ENCODE results near the gene MCC.

MCC gene

DNA sequence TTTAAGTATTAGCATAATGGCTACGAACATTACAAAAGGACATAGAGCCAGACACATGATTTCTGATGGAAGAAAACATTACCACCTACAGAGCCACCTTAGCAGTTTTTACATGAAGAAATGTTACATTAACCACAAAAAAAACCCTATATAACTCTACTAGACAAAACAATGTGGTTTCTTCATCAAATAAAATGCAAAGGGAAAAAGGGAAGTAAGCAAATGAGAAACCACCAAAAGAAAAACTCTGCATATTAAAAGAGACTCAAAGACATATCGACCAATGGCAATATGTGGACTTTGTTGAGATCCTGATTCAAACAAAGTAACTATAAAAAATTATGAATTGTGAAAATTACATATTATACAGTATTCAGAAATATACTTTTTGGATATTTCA, 186.1 kb downstream of the MCC start:
- DNase-seq = no peak

DNA sequence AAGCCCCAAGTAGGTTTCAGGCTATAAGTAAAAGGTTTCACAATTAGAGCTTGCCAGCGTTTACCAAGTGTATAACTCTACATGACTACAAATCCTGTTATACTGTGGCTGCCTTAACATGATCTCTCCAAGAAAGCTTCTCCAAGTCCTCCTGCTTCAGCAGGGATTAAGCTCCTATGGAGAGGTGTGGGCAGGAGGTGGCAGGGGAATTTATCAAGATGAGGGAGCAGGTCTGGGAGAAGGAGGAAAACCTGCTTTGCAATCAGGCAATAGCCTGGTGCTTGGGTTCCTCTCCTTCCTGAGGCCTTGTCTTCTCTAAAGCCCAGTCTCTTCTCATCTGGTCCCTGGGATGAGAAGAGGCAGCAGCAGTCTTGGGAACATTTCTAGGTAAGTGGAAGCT, 188.7 kb downstream of the MCC start:
- DNase-seq = no peak

DNA sequence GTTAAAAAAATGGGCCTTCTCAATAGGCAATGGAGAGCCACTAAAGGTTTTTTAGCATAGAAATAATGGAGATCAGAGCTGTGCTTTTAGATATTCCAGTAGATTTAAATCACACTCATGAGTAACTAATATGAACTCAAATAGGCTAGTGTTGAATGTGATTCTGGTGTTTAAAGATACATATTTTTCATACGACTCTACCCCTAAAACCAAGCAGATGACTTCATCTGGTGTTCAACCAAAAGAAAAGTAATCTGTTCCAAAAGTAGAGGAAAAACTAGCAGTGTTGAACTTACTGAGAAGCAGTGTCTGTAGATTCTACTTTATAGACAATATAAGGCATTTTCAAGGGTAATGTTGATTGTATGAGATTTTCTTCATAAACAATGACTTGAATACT, 191.6 kb downstream of the MCC start:
- no peak for DNase-seq

DNA sequence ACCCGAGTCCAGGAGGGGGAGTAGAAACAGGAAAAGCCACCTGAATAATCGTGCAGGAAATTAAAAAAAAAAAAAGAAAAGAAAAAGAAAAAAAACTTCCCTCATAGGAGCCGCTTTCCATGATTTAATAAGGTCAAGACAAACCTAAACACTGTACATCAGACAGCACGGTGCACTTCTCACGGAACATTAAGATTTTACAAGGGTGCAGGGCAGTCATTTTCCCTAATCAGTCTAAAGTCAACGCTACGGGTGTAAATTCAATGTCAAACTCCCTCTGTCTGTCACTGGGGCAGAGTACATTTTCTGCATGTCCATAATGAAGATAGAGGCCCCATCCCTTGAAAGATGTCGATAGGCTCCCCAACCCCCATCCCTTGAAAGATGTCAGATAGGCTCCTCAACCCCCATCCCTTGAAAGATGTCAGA, 193.1 kb downstream of the MCC start:
- no peak for DNase-seq

DNA sequence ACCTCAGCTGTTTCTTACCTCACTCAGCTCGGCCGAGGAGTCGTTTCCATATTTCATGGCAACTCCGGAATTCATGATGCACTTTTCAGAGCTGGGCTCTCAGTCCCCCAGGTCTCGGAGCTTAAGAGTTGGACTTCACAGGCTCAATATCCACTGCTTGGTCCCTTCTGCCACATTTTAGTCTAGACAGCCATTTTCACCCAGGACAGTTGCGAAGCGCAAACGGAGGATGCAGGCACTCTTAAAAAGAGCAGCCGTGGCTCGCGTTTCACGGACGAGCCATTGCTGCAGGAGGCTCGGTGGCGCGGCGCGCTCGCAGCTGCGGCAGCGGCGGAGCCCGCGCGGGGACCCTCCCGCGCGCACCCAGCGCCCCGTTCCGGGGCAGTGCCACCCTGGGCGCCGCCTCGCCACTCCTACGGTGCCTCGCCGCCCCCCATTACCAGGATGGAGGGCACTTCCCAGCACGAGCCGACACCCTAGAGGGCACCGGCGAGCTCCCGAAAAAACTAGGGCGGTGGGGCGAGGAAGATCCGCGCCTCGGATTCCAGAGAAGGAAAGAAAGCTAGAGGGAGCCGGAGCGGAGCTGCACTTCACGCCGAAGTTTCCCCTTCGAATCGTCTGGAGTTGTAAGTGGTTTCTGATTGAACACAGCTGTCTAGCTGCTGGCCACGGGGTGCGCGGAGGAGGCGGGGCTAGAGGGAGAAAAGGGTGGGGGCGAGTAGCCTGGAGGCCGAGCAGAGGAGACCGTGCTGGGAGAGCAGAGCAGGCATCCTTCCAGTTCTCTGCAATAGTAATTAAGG, 193.7 kb downstream of the MCC start:
- peak; percentile 77 for DNase-seq

DNA sequence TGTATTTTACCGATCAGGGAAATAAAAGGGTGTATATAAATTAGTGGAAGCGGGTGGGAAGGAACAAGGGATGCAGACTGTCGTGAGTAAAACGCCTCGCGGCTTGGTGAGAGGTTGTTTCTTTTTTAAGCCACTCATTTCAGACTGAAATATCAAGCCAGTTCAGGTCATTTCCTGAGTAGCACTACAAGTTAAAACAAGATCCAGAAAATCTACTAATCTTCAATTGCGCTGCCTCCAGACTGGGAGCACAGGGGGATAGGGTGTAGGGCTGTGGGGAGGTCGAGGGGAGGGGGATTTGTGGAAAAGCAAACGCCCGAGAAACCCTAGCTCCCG, 194.3 kb downstream of the MCC start:
- DNase-seq = no peak

DNA sequence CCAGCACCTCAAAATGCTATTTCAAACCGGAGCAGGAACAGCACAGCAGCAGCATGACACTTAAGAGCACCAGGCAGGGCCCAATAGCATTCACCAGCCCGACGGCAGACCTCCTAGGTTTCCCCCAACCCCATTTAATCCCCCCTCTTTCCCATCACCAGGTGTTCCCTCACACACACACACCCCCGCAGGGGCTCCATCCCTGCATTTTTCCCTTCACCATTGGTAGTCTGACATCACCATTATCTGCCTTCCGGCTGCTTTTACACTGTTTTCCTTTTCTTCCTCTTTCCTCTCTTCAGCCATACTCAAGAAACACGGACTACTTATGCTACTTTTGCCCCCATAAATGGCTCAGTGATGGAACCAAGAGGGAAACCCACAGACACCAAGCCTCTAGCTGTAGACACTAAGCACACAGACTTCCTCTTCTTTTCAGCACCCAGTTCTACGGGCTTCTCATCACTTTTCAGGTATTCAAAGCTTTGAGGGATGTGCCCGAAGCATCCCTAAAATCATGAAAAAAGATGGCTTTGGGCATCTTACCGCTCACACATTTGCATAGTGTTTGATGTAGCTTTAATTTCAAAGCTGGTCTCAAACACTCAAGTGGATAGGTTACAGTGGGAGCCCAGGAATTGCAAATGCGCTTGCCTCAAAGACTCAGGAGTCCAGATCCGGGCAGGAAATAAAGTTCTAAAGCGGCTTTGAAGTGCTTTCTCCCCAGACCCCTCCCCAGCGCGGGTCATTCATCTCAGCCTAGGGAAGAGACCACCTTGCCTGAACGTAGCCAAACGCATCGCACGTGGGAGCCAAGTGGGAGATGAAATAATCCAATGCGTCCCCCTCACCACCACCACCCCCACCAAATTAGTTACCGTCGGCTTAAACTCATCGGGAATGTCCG, 194.9 kb downstream of the MCC start:
- no peak for DNase-seq

DNA sequence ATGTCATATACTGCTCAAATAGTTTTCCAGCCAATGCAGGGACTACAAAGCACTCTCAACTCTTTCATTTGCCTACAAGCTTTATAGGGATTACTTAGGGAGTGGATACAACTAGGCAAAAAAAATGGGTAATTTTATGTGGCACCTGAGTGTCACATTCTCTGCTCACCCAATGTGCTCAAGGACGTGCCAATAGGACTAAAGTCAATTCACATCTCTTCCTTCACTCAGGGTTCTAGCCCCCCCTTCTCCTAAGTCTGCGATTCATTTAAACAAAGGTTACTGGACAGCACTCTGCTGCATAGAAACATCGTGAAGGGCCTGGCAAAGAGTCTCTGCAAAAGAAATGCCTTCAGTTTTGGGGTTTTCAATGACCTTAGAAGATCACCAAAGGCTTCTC, 195.8 kb downstream of the MCC start:
- no peak for DNase-seq

DNA sequence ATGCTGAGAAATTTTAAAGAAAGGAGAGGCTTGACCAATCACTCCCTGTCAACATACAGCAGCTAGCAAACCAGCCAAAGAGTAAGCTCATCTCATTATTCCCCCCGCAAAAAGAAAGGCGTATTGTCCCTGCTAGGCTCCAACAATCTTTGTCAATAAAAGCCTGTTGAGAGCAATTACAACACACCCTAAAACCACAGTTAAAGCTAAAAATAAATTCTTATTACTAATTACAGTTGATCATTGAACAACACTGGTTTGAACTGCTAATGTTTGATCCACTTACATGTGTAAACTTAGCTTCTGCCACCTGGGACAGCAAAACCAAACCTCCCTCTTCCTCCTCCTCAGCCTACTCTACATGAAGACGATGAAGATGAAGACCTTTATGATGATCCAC, 204.7 kb downstream of the MCC start:
- no peak for DNase-seq

DNA sequence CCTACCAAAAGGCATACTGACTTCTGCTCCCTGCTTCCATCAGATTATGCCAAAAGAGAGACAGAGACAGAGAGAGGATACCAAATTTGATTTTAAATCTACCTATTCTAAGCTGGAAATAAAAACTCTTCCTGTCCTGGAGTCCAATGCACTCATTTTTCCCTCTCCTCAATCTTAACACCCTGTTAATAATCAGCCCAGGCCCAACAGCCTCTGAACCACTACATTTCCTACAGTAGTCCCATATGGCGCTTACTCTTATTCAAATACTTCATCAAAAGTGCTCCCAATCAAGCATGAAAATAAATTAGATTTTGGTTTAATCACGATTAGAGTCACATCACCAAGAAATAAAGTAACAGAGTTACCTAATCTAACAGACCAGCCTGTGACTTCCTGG, 205.8 kb downstream of the MCC start:
- DNase-seq = no peak

DNA sequence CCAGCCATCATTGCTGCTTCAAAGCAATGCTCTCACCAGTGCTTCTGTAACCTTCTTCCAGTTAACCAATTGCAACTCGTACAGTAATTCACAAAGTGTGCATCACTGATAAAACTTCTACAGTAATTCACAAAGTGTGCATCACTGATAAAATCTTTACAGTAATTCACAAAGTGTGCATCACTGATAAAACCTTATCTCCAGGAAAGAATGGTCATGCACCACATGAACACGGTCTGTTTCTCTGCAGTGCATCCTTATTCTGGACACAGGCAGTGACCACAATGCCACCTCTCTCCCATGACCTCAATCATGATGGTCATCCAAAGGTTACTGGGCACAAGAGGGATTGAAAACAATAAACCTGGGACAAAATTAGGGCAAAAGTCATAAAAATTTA, 207.1 kb downstream of the MCC start:
- no peak for DNase-seq

DNA sequence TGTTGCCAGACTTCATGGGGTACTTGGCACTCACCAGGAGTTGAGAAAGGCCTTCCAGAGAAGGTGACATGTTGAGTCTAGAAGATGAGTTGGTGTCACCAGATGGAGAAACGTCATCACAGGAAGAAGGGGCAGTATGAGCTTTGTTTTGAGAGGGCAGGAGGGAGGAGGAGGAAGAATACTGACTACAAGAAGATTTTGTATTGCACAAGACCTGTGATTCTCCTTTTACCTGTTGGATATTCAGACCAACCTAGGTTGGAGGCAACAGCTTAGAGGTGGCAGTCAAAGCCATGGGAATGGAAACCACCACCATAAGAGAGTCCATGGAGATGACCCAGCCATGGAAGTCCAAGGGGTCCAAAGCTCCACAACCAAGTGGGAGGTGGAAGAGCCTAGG, 207.7 kb downstream of the MCC start:
- DNase-seq = no peak

DNA sequence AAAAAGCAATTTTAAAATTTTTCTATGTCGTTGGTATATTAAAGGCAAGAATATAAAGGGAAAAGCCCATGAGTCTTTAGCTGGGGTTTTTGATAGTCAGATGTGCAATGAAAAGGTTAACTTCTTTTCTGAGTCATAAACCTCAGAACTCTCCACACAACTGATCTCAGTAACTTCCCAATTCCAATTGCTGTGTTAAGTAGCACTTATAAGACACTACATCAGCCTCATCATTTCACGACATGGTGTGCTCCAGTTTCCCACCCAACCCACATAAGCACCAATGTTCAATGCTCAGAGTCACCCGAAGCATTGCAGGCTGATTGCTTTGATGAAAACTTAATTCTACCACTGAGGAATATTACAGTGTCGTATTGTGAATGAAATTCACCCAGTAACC, 209.3 kb downstream of the MCC start:
- DNase-seq = no peak

DNA sequence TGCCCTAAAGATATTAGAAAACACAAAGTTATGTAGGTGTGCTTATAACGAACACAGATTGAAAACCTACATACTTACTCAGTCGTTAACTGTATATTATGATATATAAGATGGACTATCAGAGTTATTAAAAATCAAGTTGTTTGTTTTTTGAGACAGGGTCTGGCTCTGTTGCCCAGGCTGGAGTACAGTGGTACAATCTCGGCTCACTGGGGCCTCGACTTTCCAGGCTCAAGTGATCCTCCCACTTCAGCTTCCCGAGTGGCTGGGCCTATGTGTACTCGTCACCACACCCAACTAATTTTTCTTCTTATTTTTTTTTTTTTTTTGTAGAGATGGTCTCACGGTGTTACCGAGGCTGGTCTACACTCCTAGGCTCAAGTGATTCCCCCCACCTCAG, 211.8 kb downstream of the MCC start:
- no peak for DNase-seq

DNA sequence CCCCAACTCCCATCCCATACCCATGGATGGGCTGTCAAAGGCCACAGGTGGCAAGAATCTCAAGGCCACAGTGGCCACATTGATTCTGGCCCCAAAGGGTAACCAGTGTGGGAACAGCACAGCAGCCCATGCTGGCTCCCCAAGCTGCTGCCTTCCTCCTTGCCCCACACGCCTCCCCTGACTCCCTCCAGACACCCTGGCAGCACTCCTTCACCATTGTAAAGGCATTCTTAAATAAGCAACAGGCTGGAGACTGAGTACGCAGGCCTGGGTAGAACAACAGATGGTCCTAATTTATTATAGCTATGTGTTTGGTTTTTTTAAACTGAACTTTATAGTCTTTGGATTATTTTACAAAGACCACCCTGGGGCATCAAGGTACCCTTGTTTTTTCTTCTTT, 212.3 kb downstream of the MCC start:
- no peak for DNase-seq

DNA sequence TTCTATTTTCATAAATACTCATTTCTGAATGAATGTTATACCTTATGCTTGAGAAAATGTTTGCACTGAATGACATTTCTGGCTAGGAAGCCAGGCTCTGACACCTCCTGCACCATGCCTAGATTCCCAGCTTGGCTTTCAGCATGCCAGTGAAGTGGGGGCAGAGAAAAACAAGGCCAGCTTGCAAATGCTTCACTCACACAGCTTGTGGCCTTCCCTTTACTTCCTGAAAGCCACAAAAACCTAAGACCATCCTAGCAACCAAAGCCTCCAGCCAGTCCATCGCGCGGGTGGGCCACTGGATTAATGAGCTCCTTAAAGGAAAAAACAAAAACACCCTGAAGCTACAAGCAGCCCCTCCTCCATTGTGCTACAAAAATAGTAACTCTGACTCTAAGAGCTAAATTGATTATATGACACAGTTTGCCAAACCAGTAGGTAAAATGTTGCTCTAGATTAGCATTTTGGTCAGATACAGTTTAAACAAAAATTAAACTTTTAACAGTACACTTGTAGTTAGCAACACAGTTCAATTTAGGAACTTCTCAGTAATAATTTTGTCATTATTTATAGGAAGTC, 213.3 kb downstream of the MCC start:
- DNase-seq = no peak

DNA sequence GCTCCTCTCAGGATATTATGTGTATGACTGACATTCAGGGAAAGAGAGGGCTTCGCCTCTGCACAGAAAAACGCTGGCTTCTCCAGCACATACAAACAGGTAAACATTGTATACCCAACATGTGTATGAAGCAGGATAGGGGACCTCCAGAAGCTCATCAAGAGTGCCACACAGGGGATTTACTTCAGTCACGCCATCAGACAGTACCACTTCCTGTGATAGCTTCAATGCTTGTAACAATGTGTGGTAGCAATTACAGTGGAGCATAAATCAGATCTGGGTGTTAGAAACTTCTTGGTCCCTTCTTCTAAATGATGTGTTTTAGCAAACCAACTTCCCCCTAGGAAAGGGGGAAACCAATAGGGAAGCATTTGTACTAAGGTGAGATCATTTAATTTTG, 214.3 kb downstream of the MCC start:
- no peak for DNase-seq

DNA sequence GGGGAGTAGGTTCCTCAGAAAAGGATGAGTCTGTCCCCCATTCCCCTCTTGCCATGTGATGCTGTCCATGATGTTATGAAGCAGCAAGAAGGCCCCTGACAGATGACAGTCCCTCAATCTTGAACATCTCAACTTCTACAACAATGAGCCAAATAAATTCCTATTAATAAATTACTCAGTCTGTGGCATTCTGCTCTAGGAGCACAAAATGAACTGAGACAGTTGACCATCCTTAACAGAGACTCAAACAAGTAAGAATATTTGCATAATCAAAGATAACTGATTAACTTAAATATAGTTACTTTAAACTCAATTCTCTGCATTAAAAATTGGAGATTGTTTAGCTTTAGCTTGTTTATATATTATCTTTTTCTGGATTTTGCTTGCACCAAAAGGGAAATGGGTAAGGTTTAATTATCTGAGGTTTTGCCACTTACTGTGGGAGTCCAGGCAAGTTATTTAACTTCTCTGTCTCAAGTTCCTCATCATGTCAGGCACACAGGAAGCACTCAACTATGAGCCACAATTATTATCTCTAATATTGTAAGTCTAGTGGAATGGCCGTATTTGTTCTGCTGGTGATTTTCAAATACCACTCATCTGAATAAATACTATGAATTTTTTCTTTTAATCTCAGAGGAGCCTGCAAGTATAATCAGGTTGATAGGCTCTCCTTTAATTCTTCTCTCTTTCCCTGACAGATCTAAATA, 216.4 kb downstream of the MCC start:
- no peak for DNase-seq

DNA sequence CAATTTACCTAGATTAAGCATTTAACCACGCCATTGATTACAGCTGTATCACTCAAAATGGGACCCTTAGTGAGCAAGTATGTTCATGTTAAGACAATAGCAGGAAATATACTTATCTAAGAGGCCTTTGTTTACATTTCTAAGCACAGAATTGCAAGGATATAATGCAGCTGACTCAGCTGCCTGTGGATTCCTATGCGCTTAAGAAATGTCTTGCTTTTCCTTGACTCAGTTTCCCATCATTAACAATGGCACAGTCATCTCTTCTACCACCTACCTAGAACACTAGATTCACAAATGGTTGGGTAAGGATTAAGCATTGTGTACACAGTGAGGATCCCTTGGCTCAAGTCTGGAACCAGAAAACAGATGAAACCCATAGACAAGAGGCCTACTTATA, 217.2 kb downstream of the MCC start:
- DNase-seq = no peak

DNA sequence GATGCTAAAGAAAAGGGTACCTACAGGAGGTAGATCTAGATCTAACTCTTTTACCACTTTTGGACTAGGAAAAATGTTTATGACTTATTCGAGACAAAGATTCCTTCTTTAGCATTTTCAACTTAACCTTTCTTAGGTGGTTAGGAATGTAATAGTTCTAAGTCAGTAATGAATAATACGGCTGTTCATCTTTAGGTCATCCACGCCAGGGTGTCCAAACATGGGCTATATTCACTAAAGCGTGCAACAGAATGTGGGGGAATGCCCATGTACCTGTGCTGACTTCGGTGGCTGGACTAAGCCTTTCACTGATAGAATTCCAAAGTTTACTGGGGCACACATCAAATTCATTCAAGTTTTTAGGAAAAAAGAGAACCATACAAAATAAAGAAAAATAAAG, 218.2 kb downstream of the MCC start:
- DNase-seq = no peak

DNA sequence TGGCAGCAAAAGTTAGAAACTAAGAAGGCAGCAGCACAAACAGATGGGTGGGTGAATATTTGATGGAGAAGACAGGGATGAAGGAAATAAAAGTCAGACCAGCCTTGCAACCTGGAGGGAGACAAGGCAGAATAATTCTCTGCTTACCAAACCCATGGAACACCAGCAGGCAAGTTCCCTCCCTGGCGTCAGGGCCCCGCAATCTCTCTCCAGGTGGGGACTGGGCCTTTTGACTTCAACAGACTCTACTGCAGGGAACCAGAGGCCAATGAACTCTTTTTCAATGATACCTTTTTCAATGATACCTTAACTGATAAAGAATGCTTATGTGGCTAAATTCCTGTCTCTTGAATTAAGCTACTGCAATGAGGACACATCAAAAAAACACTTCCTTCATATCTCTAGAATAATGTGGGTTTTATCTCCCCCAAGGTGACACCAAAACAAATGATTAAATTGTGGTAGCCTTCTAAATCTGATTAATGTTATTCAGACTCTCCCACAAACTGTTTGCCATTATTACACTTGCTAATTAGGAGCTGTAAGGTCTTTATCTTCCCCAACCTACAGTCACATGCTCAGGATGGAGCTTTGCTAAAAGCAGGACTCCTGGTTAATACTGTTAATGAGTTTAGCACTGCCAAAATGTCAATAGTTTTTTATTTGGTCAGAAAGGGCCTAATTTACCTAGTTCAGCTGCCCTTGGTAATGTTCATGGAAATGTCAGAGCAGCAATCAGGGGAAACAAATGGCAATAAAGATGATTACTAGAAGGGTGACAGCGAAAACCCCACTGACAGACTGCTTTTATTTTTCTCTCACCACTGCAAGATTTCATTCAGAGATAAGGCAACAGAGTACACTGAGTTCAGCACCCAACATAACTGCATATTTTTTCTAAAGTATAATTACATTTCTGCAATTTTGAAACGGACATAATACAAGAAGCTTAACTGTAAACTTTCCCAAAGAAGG, 218.9 kb downstream of the MCC start:
- no peak for DNase-seq

DNA sequence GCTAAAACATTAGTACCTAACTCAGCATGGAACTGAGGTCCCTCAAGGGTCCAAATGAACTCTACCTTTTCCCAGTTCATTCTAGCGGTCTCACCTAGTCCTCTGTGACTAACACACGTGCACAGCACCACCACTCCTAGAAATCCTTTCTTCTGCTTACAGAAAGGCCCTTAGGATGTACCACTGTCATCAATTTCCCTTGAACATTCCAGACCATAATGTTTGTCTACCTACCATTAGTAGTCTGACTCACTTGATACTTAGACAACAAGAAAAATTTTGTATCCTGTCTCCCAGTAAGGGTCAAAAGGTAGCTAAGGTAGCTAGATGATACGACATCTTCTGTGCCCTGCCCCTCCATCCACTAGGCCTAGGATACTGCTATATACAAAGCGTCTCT, 220.0 kb downstream of the MCC start:
- DNase-seq = no peak
